Type B pancreatic cell (in vitro differentiated cells): ENCODE results near the gene NCF4. TPM values are rescaled to one million over a fixed set of nuclear protein-coding genes. Genes with fewer than 3 reads are reported as not detected.

Experiments used
- DNase-seq: peaks from one replicate; pipeline ENCODE4 v3.0.0; 2021; ENCODE audit warnings: mixed read lengths; ENCODE audit not compliant: unreplicated experiment; ENCODE audit errors: extremely low spot score
- H3K27ac Mint-ChIP-seq: 2 replicates; pipeline ENCODE4 v1.8.0; 2021; ENCODE audit warnings: mild to moderate bottlenecking, mixed read lengths
- H3K27me3 Mint-ChIP-seq: 2 replicates; pipeline ENCODE4 v1.8.0; 2021; ENCODE audit warnings: mixed read lengths
- H3K36me3 Mint-ChIP-seq: 2 replicates; pipeline ENCODE4 v1.8.0; 2021; ENCODE audit warnings: mixed read lengths
- H3K4me1 Mint-ChIP-seq: one replicate; pipeline ENCODE4 v1.8.0; 2021; ENCODE audit warnings: mixed read lengths; ENCODE audit not compliant: unreplicated experiment
- H3K4me3 Mint-ChIP-seq: 2 replicates; pipeline ENCODE4 v1.8.0; 2021; ENCODE audit warnings: mild to moderate bottlenecking, mixed read lengths
- H3K9me3 Mint-ChIP-seq: 2 replicates; pipeline ENCODE4 v1.8.0; 2021; ENCODE audit warnings: mixed read lengths
- total RNA-seq: library from RNA; stranded (reverse); gene quantifications from 2 replicates; pipeline ENCODE4 v1.2.1, GENCODE V29; 2021; ENCODE audit warnings: low replicate concordance
- TF ChIP-seq, protein P1 (sequence below): fragments of 200-600 bp; sonication (generic); conservative IDR thresholded peaks from 2 replicates; pipeline ENCODE4 v1.5.0; 2021; ENCODE audit warnings: antibody characterized with exemption, mild to moderate bottlenecking

NCF4 gene
- total RNA-seq, 1 donor from 2014 or later = not detected

DNA sequence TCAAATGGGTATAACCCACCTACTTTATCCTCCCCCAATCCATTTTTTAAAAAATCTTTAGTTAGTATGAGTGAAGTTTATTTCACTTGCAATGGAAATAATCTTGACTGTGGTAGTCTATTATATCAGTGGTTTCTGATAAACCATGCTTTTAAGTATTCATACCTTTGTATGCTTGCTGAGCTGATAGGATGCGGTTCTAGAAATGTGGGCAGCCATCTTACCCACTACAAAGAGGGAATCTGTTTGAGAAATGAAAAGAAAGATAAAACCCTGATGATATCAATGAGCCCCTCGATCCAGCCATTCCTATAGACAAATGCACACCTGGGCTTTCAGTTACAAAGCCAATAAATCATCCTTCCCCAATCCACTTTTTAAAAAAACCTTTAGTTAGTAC is 30.2 kb upstream of the NCF4 start:
- Mint-ChIP-seq H3K4me1 (no peaks in the 10 kb centered on the region), H3K27me3 (peaks cover 43% of the 10 kb centered on the region), H3K27ac (no peak overlapping the region), H3K4me3 (no peak overlapping the region), H3K9me3 (no peaks in the 10 kb centered on the region), H3K36me3 (no peaks in the 10 kb centered on the region)
- TF ChIP-seq, protein P1, sequence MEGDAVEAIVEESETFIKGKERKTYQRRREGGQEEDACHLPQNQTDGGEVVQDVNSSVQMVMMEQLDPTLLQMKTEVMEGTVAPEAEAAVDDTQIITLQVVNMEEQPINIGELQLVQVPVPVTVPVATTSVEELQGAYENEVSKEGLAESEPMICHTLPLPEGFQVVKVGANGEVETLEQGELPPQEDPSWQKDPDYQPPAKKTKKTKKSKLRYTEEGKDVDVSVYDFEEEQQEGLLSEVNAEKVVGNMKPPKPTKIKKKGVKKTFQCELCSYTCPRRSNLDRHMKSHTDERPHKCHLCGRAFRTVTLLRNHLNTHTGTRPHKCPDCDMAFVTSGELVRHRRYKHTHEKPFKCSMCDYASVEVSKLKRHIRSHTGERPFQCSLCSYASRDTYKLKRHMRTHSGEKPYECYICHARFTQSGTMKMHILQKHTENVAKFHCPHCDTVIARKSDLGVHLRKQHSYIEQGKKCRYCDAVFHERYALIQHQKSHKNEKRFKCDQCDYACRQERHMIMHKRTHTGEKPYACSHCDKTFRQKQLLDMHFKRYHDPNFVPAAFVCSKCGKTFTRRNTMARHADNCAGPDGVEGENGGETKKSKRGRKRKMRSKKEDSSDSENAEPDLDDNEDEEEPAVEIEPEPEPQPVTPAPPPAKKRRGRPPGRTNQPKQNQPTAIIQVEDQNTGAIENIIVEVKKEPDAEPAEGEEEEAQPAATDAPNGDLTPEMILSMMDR = no peak
- no peak for DNase-seq

DNA sequence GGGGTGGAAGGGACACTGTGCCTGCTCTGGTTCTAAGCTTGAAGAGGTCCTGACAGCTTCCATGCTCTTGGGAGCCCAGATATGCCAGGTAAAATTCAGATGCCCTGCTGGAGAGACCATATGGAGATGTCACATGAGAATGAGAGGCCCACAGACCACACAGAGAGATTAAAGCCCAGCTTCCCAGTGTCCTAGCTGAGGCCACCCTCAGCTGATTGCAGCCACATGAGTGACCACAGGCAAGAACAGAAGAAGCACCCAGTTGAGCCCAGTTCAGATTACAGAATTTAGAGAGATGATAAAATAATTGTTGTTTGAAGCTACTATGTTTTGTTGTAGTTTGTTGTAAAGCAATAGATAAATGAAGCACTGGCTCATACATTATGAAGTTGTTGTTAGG is 29.6 kb upstream of the NCF4 start:
- H3K27ac Mint-ChIP-seq = no peak overlapping the region
- H3K4me3 Mint-ChIP-seq = no peak overlapping the region
- H3K27me3 Mint-ChIP-seq = peaks cover 43% of the 10 kb centered on the region
- TF ChIP-seq, protein P1 = no peak
- H3K4me1 Mint-ChIP-seq = no peaks in the 10 kb centered on the region
- DNase-seq = no peak
- H3K9me3 Mint-ChIP-seq = no peaks in the 10 kb centered on the region
- H3K36me3 Mint-ChIP-seq = no peaks in the 10 kb centered on the region

DNA sequence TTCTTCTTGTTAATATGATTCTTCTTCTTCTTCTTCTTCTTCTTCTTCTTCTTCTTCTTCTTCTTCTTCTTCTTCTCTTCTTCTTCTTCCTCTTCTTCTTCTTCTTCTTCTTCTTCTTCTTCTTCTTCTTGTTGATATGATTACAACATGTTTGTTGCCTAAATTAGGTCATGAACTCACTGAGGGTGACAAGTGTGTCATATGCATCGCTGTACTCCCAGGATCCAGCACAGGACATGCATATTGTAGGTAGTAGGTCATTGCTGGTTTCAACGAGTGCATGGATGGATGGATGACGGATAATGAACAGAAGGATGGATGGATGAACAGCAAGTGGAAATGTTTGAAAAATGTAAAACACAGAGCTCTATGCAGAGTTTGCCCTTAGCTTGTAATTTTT is 29.1 kb upstream of the NCF4 start:
- Mint-ChIP-seq H3K27ac (no peak overlapping the region), H3K4me3 (no peak overlapping the region), H3K27me3 (peaks cover 39% of the 10 kb centered on the region), H3K4me1 (no peaks in the 10 kb centered on the region), H3K9me3 (no peaks in the 10 kb centered on the region), H3K36me3 (no peaks in the 10 kb centered on the region)
- DNase-seq = no peak
- TF ChIP-seq, protein P1 = no peak

DNA sequence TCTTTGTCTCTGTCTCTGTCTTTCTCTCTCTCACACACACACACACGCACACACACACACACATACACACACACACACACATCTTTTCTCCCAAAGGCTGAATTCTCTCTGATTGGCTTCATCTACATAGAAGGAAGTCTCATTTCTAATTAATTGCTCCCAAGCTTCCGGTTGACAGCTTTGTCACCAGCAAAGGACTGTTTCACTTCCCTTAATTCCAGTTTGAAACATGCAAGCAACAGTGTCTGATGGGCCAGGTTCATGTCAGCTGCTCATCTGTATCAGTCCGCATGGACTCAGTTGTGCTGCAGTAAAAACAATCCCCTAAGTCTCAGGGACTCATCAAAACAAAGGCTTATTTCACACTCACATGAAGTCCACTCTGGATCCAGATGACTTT is 27.7 kb upstream of the NCF4 start:
- Mint-ChIP-seq H3K9me3 (no peaks in the 10 kb centered on the region), H3K27me3 (peaks cover 35% of the 10 kb centered on the region), H3K27ac (no peak overlapping the region), H3K4me1 (no peaks in the 10 kb centered on the region), H3K4me3 (no peak overlapping the region), H3K36me3 (no peaks in the 10 kb centered on the region)
- DNase-seq = no peak
- TF ChIP-seq, protein P1 = no peak

DNA sequence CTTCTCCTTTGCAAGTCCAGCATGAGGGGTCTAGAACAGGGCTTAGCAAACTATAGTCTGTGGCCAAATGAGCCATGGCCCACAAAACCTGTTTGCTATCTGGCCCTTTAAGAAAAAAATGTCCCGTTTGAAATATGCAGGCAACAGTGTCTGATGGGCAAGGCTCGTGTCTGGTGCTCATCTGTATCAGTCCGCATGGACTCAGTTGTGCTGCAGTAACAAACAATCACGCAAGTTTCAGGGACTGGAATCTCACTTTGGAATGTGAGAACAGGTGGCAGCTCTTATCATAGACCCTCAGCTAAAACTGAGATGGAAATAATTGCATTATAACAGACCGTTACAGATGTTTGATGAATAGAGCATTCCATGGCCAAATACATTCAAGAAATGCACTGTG is 24.9 kb upstream of the NCF4 start:
- no peak overlapping the region for H3K27ac Mint-ChIP-seq
- H3K36me3 Mint-ChIP-seq = no peaks in the 10 kb centered on the region
- H3K27me3 Mint-ChIP-seq = peaks cover 29% of the 10 kb centered on the region

More for the DNA sequence above, 24.9 kb upstream of the NCF4 start:
- Mint-ChIP-seq H3K4me1 (no peaks in the 10 kb centered on the region), H3K4me3 (no peak overlapping the region), H3K9me3 (no peaks in the 10 kb centered on the region)
- DNase-seq = no peak
- TF ChIP-seq, protein P1 = no peak
